ENCODE data around the gene CRYBA4.
"Not testable (repeated sequence)": the region's sequence is repeated elsewhere in the genome, so short reads cannot be mapped to it uniquely, and the experiment has no call there.

Gene CRYBA4

GRCh38 chr22:26597480-26597879 lies 24.3 kb upstream of the CRYBA4 start:
- no peak for DNase-seq

- no peak for DNase-seq
These were observed 22.3 kb upstream of the CRYBA4 start for GRCh38 chr22:26599505-26599904.

- DNase-seq: no peak
These were observed 20.0 kb upstream of the CRYBA4 start for GRCh38 chr22:26601726-26602125.

- DNase-seq: no peak
These were observed 19.6 kb upstream of the CRYBA4 start for GRCh38 chr22:26602127-26602526.

GRCh38 chr22:26604368-26604767 lies 17.4 kb upstream of the CRYBA4 start:
- no peak for DNase-seq

GRCh38 chr22:26606611-26607010 lies 15.2 kb upstream of the CRYBA4 start:
- DNase-seq: no peak

GRCh38 chr22:26608129-26608528 lies 13.6 kb upstream of the CRYBA4 start:
- DNase-seq: no peak

- DNase-seq: no peak
These were observed 12.5 kb upstream of the CRYBA4 start for GRCh38 chr22:26609287-26609686.

GRCh38 chr22:26610072-26610958 lies 11.4 kb upstream of the CRYBA4 start:
- peak; percentile 26 for DNase-seq

- DNase-seq: no peak
These were observed 10.8 kb upstream of the CRYBA4 start for GRCh38 chr22:26610996-26611395.

- DNase-seq: no peak
These were observed 9.1 kb upstream of the CRYBA4 start for GRCh38 chr22:26612652-26613051.

- not testable (repeated sequence) for DNase-seq
These were observed 8.0 kb upstream of the CRYBA4 start for GRCh38 chr22:26613753-26614152.

- no peak for DNase-seq
These were observed 7.4 kb upstream of the CRYBA4 start for GRCh38 chr22:26614322-26614721.

GRCh38 chr22:26615149-26615548 lies 6.6 kb upstream of the CRYBA4 start:
- no peak for DNase-seq

- no peak for DNase-seq
These were observed 5.8 kb upstream of the CRYBA4 start for GRCh38 chr22:26615830-26616435.

- no peak for DNase-seq
These were observed 5.1 kb upstream of the CRYBA4 start for GRCh38 chr22:26616650-26617049.

GRCh38 chr22:26617271-26618199 lies 4.2 kb upstream of the CRYBA4 start, which contains the start of gene CRYBB1:
CRYBB1 (minus strand) TSS chr22:26618027; CDS start chr22:26616319, 1,708 bp downstream.
- DNase-seq: no peak

- no peak for DNase-seq
These were observed 3.3 kb upstream of the CRYBA4 start for GRCh38 chr22:26618455-26618854.

- DNase-seq: no peak
These were observed 2.3 kb upstream of the CRYBA4 start for GRCh38 chr22:26619510-26619909.

GRCh38 chr22:26620197-26620596 lies 1.6 kb upstream of the CRYBA4 start:
- DNase-seq: no peak

GRCh38 chr22:26623984-26624383 lies 2.2 kb downstream of the CRYBA4 start:
- DNase-seq: no peak

- no peak for DNase-seq
These were observed 3.0 kb downstream of the CRYBA4 start for GRCh38 chr22:26624803-26625202.
